Testis (tissue), 3 donors: ENCODE measurements around the gene COASY. TPM values are rescaled to one million over a fixed set of nuclear protein-coding genes. Genes with fewer than 3 reads are reported as not detected.

Source experiments
- DNase-seq: peaks from one replicate; pipeline ENCODE4 v3.0.0-alpha.2; 2019
- H3K27ac ChIP-seq, 2 donors: fragments of 200-600 bp; sonication (generic); one replicate each; pipeline ENCODE4 v1.5.1; 2019
- H3K27me3 ChIP-seq: fragments of 200-600 bp; sonication (generic); one replicate; pipeline ENCODE4 v1.5.1; 2019
- H3K36me3 ChIP-seq: fragments of 200-600 bp; sonication (generic); one replicate; pipeline ENCODE4 v1.5.1; 2017; ENCODE audit warnings: low read depth; ENCODE audit errors: missing control alignments
- H3K4me1 ChIP-seq: fragments of 200-600 bp; sonication (generic); one replicate; pipeline ENCODE4 v1.5.1; 2019
- H3K4me3 ChIP-seq, 2 donors: fragments of 200-600 bp; sonication (generic); one replicate each; pipeline ENCODE4 v1.5.1; 2017 to 2019
- H3K9me3 ChIP-seq: fragments of 200-600 bp; sonication (generic); one replicate; pipeline ENCODE4 v1.5.1; 2017
- CTCF ChIP-seq, 3 experiments: fragments of 450-650 bp in 2 of 3; fragments of 200-600 bp in 1 of 3; sonication (generic) in 1 of 3; IDR thresholded peaks; one replicate each; pipeline ENCODE4 v1.5.1; 2016 to 2019; ENCODE audit warnings: antibody characterized with exemption in 3 of 3, mild to moderate bottlenecking in 2 of 3, moderate library complexity in 1 of 3
- POLR2A ChIP-seq: fragments of 450-650 bp; IDR thresholded peaks from one replicate; pipeline ENCODE4 v1.6.1; 2017; ENCODE audit warnings: antibody characterized with exemption, mild to moderate bottlenecking, moderate library complexity
- WGBS, 2 donors: methylation state at CpG; one replicate each; pipeline ENCODE4 v1.1.5; 2018; 5-methylcytosine and 5-hydroxymethylcytosine counted together
- intact Hi-C: fragments of 100-400 bp; cut with DNase I; formaldehyde crosslinking; loops from one replicate; pipeline ENCODE4 v1.15.1; 2023; ENCODE audit warnings: low total_unique reads
- polyA plus RNA-seq: library from polyadenylated mRNA; stranded (reverse); fragments of 350-450 nt; fragmentation: Illumina TruSeq; extraction: RNeasy Lipid Tissue Mini Kit (QIAGEN cat#74804); gene quantifications from one replicate; pipeline ENCODE4 v1.2.3, GENCODE V29; 2014; ENCODE audit warnings: low read depth, low replicate concordance; ENCODE audit not compliant: insufficient read depth
- total RNA-seq, 2 donors: library from RNA; depleted of rRNA; stranded (reverse); fragments of >200 nt; gene quantifications; one replicate each; pipeline ENCODE4 v1.2.3, GENCODE V29; 2016

COASY gene
- total and polyA plus RNA-seq, 3 donors from 2014 or later, result 52.8 to 103 (median 68.5) TPM

- Histone ChIP-seq H3K9me3 (no peaks in the 10 kb centered on the region), H3K27ac (no peak overlapping the region), H3K4me1 (peaks cover 21% of the 10 kb centered on the region), H3K27me3 (no peaks in the 10 kb centered on the region), H3K4me3 (no peak overlapping the region), H3K36me3 (no peaks in the 10 kb centered on the region)
- WGBS, 2 donors, result 84 to 87% methylated on average over 6 of the region's 6 CpGs
- intact Hi-C loops, result no loop called here
- DNase-seq, result no peak
- TF ChIP-seq CTCF (IDR thresholded peaks at IDR 0.05) (no peak), POLR2A (no peak)
These were observed 2.9 kb upstream of the COASY start for GRCh38 chr17:42559075-42559474.

DNA sequence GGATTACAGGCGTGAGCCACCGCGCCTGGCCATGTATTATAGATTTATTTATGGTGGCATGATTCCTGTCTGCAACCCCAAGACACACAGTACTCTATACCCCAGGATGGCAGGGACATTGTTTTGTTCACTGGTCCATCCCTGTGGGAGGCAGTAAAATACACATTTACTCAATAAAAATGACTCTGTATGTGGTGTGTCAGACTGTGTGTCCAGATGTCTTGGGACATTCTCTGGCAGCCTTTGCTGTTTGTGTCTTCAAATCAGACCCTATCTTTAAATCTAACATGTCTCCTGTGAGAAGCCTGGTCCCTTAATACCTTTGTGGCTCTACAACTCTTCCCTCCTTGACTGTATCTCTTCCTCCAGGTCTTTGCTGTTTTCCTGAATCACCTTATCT lies 1.7 kb upstream of the COASY start:
- Histone ChIP-seq H3K27ac (no peak overlapping the region), H3K36me3 (no peaks in the 10 kb centered on the region), H3K4me1 (peaks cover 20% of the 10 kb centered on the region), H3K27me3 (no peaks in the 10 kb centered on the region), H3K4me3 (no peak overlapping the region), H3K9me3 (no peaks in the 10 kb centered on the region)
- TF ChIP-seq POLR2A (no peak), CTCF (IDR thresholded peaks at IDR 0.05) (no peak)
- intact Hi-C loops, result no loop called here
- no peak for DNase-seq
- 91% methylated on average over 3 of the region's 3 CpGs for WGBS, 2 donors

GRCh38 chr17:42562388-42563142 lies 617 bp downstream of the COASY start:
- H3K27ac ChIP-seq, result peak overlapping the region; percentile 76 to 79
- peak overlapping the region; percentile 89 to 95 for H3K4me3 ChIP-seq
- H3K9me3 ChIP-seq, result no peaks in the 10 kb centered on the region
- WGBS, 2 donors, result 3 to 4% methylated on average over 9 to 47 of the region's 48 CpGs
- intact Hi-C loops, result no loop called here
- TF ChIP-seq CTCF (IDR thresholded peaks at IDR 0.05), result no peak
- no peak for TF ChIP-seq POLR2A
- no peak for DNase-seq
- H3K36me3 ChIP-seq, result no peaks in the 10 kb centered on the region
- peaks cover 22% of the 10 kb centered on the region for H3K4me1 ChIP-seq
- no peaks in the 10 kb centered on the region for H3K27me3 ChIP-seq

GRCh38 chr17:42563143-42563509 lies 1.2 kb downstream of the COASY start:
- 20 to 66% methylated on average over 1 to 14 of the region's 14 CpGs for WGBS, 2 donors
- Histone ChIP-seq H3K27ac (peak overlapping the region; percentile 39 to 79), H3K4me1 (peaks cover 27% of the 10 kb centered on the region), H3K4me3 (peak overlapping the region; percentile 89 to 95), H3K36me3 (no peaks in the 10 kb centered on the region), H3K9me3 (no peaks in the 10 kb centered on the region), H3K27me3 (no peaks in the 10 kb centered on the region)
- DNase-seq, result no peak
- intact Hi-C loops, result no loop called here
- TF ChIP-seq CTCF (IDR thresholded peaks at IDR 0.05) (no peak), POLR2A (no peak)

- WGBS, 2 donors, result 36 to 62% methylated on average over 1 of the region's 1 CpG
- intact Hi-C loops, result no loop called here
- H3K4me3 ChIP-seq, result no peak overlapping the region
These were observed 1.6 kb downstream of the COASY start for GRCh38 chr17:42563543-42563942.

More at GRCh38 chr17:42563543-42563942, 1.6 kb downstream of the COASY start:
- H3K9me3 ChIP-seq, result no peaks in the 10 kb centered on the region
- DNase-seq, result no peak
- no peaks in the 10 kb centered on the region for H3K36me3 ChIP-seq
- peaks cover 31% of the 10 kb centered on the region for H3K4me1 ChIP-seq
- TF ChIP-seq CTCF (IDR thresholded peaks at IDR 0.05) (no peak), POLR2A (no peak)
- H3K27ac ChIP-seq, result peak overlapping the region in 1 of 2 donors; percentile 39
- H3K27me3 ChIP-seq, result no peaks in the 10 kb centered on the region
